ENCODE results near the gene MAP3K4.

MAP3K4 gene

DNA sequence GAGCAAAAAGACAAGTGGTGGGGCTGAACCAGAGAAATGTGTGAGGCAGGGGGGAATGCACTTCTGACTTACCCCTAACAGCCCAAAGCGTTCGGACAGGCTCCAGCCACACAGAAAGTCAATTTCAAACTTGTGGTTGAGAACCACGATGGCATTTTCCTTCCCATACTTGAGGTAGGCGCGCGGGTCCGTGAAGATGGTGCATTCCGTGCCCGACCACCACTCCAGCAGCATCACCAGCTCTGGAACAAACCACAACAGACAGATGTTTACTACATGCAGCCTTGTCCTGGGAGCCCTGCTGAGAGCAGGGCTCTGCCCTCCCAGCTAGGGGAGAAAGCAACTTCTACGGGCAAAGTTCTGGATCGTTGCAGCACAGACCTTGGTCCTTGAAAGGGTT is 174.6 kb downstream of the MAP3K4 start:
- TF ChIP-seq, protein P1, sequence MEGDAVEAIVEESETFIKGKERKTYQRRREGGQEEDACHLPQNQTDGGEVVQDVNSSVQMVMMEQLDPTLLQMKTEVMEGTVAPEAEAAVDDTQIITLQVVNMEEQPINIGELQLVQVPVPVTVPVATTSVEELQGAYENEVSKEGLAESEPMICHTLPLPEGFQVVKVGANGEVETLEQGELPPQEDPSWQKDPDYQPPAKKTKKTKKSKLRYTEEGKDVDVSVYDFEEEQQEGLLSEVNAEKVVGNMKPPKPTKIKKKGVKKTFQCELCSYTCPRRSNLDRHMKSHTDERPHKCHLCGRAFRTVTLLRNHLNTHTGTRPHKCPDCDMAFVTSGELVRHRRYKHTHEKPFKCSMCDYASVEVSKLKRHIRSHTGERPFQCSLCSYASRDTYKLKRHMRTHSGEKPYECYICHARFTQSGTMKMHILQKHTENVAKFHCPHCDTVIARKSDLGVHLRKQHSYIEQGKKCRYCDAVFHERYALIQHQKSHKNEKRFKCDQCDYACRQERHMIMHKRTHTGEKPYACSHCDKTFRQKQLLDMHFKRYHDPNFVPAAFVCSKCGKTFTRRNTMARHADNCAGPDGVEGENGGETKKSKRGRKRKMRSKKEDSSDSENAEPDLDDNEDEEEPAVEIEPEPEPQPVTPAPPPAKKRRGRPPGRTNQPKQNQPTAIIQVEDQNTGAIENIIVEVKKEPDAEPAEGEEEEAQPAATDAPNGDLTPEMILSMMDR (IDR thresholded peaks at IDR 0.05; ENCODE audit: low read depth, low read length, missing control alignments) = no peak
- DNase-seq (ENCODE audit: low read depth) = no peak
- in situ Hi-C loops (cut with HindIII; ENCODE audit: low sequenced_read_pairs) = no loop called here
- no peak overlapping the region for H3K4me3 ChIP-seq (ENCODE audit: low read depth, low read length)

DNA sequence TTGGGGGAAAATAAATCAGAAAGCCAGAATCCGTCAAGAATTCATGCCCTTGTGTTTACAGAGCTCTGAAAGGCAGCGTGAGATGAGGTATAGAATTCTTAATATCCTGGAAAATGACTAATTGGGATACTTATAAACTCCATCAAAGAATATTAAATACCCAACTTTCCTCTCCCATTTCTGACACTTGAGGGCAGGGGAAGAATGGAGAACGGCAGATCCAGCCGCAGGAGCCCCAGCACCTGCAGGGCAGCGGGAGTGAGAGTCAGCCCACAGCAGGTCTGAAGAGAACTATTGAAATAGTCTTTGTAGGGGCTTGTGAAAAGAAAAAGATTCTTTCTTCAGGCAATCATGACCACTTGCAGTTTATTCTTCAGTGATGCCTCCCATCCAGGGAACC is 175.1 kb downstream of the MAP3K4 start:
- in situ Hi-C loops (cut with HindIII; ENCODE audit: low sequenced_read_pairs) = no loop called here
- H3K4me3 ChIP-seq (ENCODE audit: low read depth, low read length) = no peak overlapping the region
- no peak for DNase-seq (ENCODE audit: low read depth)
- TF ChIP-seq, protein P1 (IDR thresholded peaks at IDR 0.05; ENCODE audit: low read depth, low read length, missing control alignments) = no peak

All from astrocyte of the cerebellum (primary cell).